Esophagus squamous epithelium (tissue), 5 donors: Measurements from ENCODE around the gene PADI3. TPM values are rescaled to one million over a fixed set of nuclear protein-coding genes. Genes with fewer than 3 reads are reported as not detected.
A peak's percentile ranks its signal among the peaks of the same experiment; 100 is the strongest.

Source experiments
- DNase-seq: peaks from one replicate; lab custom pipeline; 2025; lab: John Stamatoyannopoulos, UW
- H3K27ac ChIP-seq, 4 donors: fragments of 200-600 bp; sonication (generic); one replicate each; pipeline ENCODE4 v1.5.1; 2016 to 2019; ENCODE audit warnings: mild to moderate bottlenecking in 1 of 4
- H3K27me3 ChIP-seq, 4 donors: fragments of 200-600 bp; sonication (generic); 1 replicate in 3 of 4; 2 replicates in 1 of 4; pipeline versions ENCODE4 v1.5.1 to v1.6.0; 2017 to 2021; ENCODE audit warnings: antibody characterized with exemption in 1 of 4
- H3K36me3 ChIP-seq, 3 donors: fragments of 200-600 bp; sonication (generic); one replicate each; pipeline ENCODE4 v1.5.1; 2016 to 2019
- H3K4me1 ChIP-seq, 3 donors: fragments of 200-600 bp; sonication (generic); one replicate each; pipeline ENCODE4 v1.5.1; 2017 to 2019
- H3K4me3 ChIP-seq, 4 donors: fragments of 200-600 bp; sonication (generic); 1 replicate in 3 of 4; 2 replicates in 1 of 4; pipeline ENCODE4 v1.5.1; 2016 to 2019; ENCODE audit warnings: mild to moderate bottlenecking in 2 of 4, moderate library complexity in 1 of 4
- H3K9me3 ChIP-seq, 3 donors: fragments of 200-600 bp; sonication (generic); one replicate each; pipeline ENCODE4 v1.5.1; 2016 to 2019
- CTCF ChIP-seq, 6 experiments: fragments of 450-650 bp in 4 of 6; fragments of 200-600 bp in 2 of 6; sonication (generic) in 2 of 6; IDR thresholded peaks; one replicate each; pipeline ENCODE4 v1.5.1; 2016 to 2019; ENCODE audit warnings: antibody characterized with exemption in 6 of 6, mild to moderate bottlenecking in 4 of 6, moderate library complexity in 4 of 6
- POLR2A ChIP-seq, 4 donors: fragments of 450-650 bp; IDR thresholded peaks; one replicate each; pipeline ENCODE4 v1.6.1; 2017; ENCODE audit warnings: antibody characterized with exemption in 4 of 4, mild to moderate bottlenecking in 4 of 4, moderate library complexity in 3 of 4
- WGBS, 2 donors: methylation state at CpG; one replicate each; pipeline ENCODE4 v1.1.5; 2018; 5-methylcytosine and 5-hydroxymethylcytosine counted together
- intact Hi-C: fragments of 100-400 bp; cut with DNase I; formaldehyde crosslinking; loops from one replicate; pipeline ENCODE4 v1.15.0; 2022
- total RNA-seq, 4 donors: library from RNA; depleted of rRNA; stranded (reverse); fragments of >200 nt; gene quantifications; one replicate each; pipeline ENCODE4 v1.1.0, GENCODE V29; 2016
- donor health status: DM: yes; HTN: yes; CAD: no.

PADI3 gene
- total RNA-seq, 4 donors from 2014 or later: 0.64 to 9.9 (median 2.3) TPM

GRCh38 chr1:17204546-17205440 is 44.1 kb upstream of the PADI3 start, which contains the start of gene PADI1:
PADI1 (plus strand) TSS chr1:17205128; CDS start chr1:17205218, 90 bp downstream.
- H3K9me3 ChIP-seq: no peaks in the 10 kb centered on the region
- peak within 1 kb of the TSS; percentile 27 to 43 (median 36) for H3K4me3 ChIP-seq
- intact Hi-C loops: no loop called here
- peaks cover 0 to 2% (median 0%) of the 10 kb centered on the region in 4 donors for H3K27me3 ChIP-seq
- 57 to 63% methylated on average over 7 of the region's 9 CpGs for WGBS, 2 donors
- H3K36me3 ChIP-seq: no peaks in the 10 kb centered on the region
- H3K27ac ChIP-seq: peak within 1 kb of the TSS; percentile 82 to 92 (median 88)
- H3K4me1 ChIP-seq: peaks cover 0 to 64% (median 24%) of the 10 kb centered on the region in 3 donors
- DNase-seq: no peak
- TF ChIP-seq CTCF (IDR thresholded peaks at IDR 0.05) (no peak), POLR2A (IDR thresholded peaks at IDR 0.05) (no peak)

GRCh38 chr1:17205652-17206051 is 43.2 kb upstream of the PADI3 start:
- peak overlapping the region; percentile 27 to 43 (median 36) for H3K4me3 ChIP-seq
- TF ChIP-seq CTCF (IDR thresholded peaks at IDR 0.05) (no peak), POLR2A (IDR thresholded peaks at IDR 0.05) (no peak)
- H3K36me3 ChIP-seq: no peaks in the 10 kb centered on the region

GRCh38 chr1:17206196-17206595 is 42.7 kb upstream of the PADI3 start:
- H3K4me1 ChIP-seq: peaks cover 0 to 77% (median 24%) of the 10 kb centered on the region in 3 donors
- no peaks in the 10 kb centered on the region for H3K9me3 ChIP-seq
- H3K4me3 ChIP-seq: peak overlapping the region; percentile 27 to 43 (median 36)
- intact Hi-C loops: no loop called here
- no peak for DNase-seq
- WGBS, 2 donors: 85% methylated on average over 2 to 4 of the region's 4 CpGs
- no peaks in the 10 kb centered on the region for H3K36me3 ChIP-seq
- peaks cover 0 to under 1% (median 0%) of the 10 kb centered on the region in 4 donors for H3K27me3 ChIP-seq
- H3K27ac ChIP-seq: peak overlapping the region; percentile 82 to 92 (median 88)
- TF ChIP-seq CTCF (IDR thresholded peaks at IDR 0.05) (no peak), POLR2A (IDR thresholded peaks at IDR 0.05) (no peak)

More at GRCh38 chr1:17205652-17206051, 43.2 kb upstream of the PADI3 start:
- Histone ChIP-seq H3K27me3 (no peaks in the 10 kb centered on the region), H3K9me3 (no peaks in the 10 kb centered on the region), H3K4me1 (peaks cover 0 to 72% (median 24%) of the 10 kb centered on the region in 3 donors), H3K27ac (peak overlapping the region; percentile 82 to 92 (median 88))
- no peak for DNase-seq
- 81 to 89% methylated on average over 6 of the region's 7 CpGs for WGBS, 2 donors
- intact Hi-C loops: no loop called here

- H3K4me1 ChIP-seq: peaks cover 0 to 77% (median 27%) of the 10 kb centered on the region in 3 donors
- DNase-seq: no peak
- H3K36me3 ChIP-seq: no peaks in the 10 kb centered on the region
- no peak for TF ChIP-seq POLR2A (IDR thresholded peaks at IDR 0.05)
- no peak for TF ChIP-seq CTCF (IDR thresholded peaks at IDR 0.05)
- intact Hi-C loops: no loop called here
- H3K27me3 ChIP-seq: peaks cover 0 to 9% (median 0%) of the 10 kb centered on the region in 4 donors
- 42 to 50% methylated on average over 4 of the region's 4 CpGs for WGBS, 2 donors
- H3K4me3 ChIP-seq: peak overlapping the region; percentile 10 to 43 (median 26)
- H3K27ac ChIP-seq: peak overlapping the region in 3 of 4 donors; percentile 48 to 92 (median 91)
- no peaks in the 10 kb centered on the region for H3K9me3 ChIP-seq
Observed at GRCh38 chr1:17207046-17207445, 41.9 kb upstream of the PADI3 start.

GRCh38 chr1:17207540-17207939 is 41.4 kb upstream of the PADI3 start:
- H3K27ac ChIP-seq: peak overlapping the region; percentile 39 to 92 (median 70)
- H3K4me1 ChIP-seq: peaks cover 4 to 81% (median 32%) of the 10 kb centered on the region in 3 donors
- H3K27me3 ChIP-seq: peaks cover 0 to 14% (median 0%) of the 10 kb centered on the region in 4 donors
- intact Hi-C loops: no loop called here
- no peak for TF ChIP-seq CTCF (IDR thresholded peaks at IDR 0.05)
- no peak for TF ChIP-seq POLR2A (IDR thresholded peaks at IDR 0.05)
- no peaks in the 10 kb centered on the region for H3K36me3 ChIP-seq
- WGBS, 2 donors: 33 to 64% methylated on average over 1 to 5 of the region's 5 CpGs
- H3K9me3 ChIP-seq: no peaks in the 10 kb centered on the region
- DNase-seq: no peak
- H3K4me3 ChIP-seq: peak overlapping the region; percentile 10 to 43 (median 25)
